ENCODE measurements around the gene ZNF608. TPM values are rescaled to one million over a fixed set of nuclear protein-coding genes. Genes with fewer than 3 reads are reported as not detected.

ZNF608 gene
- total RNA-seq, 1 donor from 2014 or later = 15.4 TPM

DNA sequence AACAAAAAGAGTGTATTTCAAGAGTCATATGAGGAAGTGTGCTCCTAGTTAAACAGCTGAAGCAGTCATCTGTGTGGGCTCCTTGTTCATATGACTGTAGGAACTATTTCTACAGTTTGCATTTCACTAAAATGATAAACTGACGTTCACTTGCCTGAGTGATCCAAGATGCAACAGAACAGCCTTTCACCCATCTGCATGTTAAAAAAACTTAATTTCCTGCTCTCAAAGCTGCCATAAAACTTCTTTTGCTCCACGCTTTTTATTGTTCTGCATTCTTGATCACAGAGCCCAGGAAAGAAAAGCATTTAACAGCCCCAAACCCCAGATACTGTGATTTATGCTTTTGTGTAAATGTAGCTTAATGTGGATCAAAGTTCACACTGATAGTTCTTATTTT is 43.9 kb downstream of the ZNF608 start:
- Histone ChIP-seq H3K36me3 (no peaks in the 10 kb centered on the region), H3K9me3 (no peaks in the 10 kb centered on the region), H3K27me3 (no peaks in the 10 kb centered on the region), H3K4me3 (no peak overlapping the region), H3K4me1 (peaks cover 3 to 10% of the 10 kb centered on the region in 2 donors), H3K27ac (no peak overlapping the region)
- TF ChIP-seq, protein P1, sequence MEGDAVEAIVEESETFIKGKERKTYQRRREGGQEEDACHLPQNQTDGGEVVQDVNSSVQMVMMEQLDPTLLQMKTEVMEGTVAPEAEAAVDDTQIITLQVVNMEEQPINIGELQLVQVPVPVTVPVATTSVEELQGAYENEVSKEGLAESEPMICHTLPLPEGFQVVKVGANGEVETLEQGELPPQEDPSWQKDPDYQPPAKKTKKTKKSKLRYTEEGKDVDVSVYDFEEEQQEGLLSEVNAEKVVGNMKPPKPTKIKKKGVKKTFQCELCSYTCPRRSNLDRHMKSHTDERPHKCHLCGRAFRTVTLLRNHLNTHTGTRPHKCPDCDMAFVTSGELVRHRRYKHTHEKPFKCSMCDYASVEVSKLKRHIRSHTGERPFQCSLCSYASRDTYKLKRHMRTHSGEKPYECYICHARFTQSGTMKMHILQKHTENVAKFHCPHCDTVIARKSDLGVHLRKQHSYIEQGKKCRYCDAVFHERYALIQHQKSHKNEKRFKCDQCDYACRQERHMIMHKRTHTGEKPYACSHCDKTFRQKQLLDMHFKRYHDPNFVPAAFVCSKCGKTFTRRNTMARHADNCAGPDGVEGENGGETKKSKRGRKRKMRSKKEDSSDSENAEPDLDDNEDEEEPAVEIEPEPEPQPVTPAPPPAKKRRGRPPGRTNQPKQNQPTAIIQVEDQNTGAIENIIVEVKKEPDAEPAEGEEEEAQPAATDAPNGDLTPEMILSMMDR (IDR thresholded peaks at IDR 0.05) = no peak
- intact Hi-C loops (cut with DNase I) = no loop called here
- no peak for DNase-seq (ENCODE audit: low spot score in 2 of 2)

DNA sequence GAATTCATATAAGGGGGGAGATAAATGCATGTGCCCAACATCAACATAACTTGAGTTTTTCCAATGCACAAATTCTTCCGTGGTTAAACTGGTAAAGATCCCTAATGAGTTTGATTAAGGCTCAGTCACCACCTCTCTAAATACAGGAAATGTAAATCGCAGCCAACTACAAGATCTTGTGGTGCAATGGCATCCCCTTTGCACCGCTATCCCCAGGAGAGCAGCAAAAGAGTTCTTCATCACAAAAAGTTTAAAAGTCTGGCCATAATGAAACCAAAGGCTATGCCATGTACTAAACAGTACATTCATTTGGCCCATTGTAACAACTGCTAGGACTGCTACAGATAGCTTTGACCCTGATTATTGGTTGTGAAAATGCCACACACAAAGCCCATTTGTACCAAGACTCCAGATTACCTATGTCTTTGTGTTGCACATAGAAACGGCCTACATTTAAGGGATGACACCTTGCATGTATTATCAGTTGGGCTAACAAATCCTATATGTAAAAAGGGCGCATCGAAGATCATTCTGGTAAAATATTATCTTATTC is 44.5 kb downstream of the ZNF608 start:
- no peaks in the 10 kb centered on the region for H3K9me3 ChIP-seq
- H3K27me3 ChIP-seq = no peaks in the 10 kb centered on the region
- H3K4me1 ChIP-seq = peaks cover 3 to 10% of the 10 kb centered on the region in 2 donors
- H3K4me3 ChIP-seq = no peak overlapping the region
- DNase-seq (ENCODE audit: low spot score in 2 of 2) = no peak
- intact Hi-C loops (cut with DNase I) = no loop called here
- TF ChIP-seq, protein P1 (IDR thresholded peaks at IDR 0.05) = no peak
- no peaks in the 10 kb centered on the region for H3K36me3 ChIP-seq
- H3K27ac ChIP-seq = no peak overlapping the region

DNA sequence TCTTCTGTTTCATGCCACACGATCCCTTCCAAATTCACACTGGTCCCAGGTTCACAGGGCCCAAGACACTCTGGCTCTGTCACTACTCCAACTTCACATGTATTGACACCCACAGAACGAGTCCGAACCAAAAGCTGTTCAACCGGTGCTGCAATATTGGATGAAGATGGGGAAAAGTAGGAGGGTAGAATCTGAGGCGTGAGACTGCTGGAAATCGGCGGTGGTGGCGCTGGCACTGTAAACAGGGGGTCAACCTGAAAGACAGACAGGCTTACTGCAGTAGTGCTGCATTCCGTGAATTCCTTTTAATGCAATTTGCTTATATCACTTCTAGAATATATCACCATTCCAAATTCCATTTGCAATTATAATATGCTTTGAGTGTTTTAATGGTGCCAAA is 45.4 kb downstream of the ZNF608 start:
- no peak for DNase-seq (ENCODE audit: low spot score in 2 of 2)
- Histone ChIP-seq H3K36me3 (no peaks in the 10 kb centered on the region), H3K4me3 (no peak overlapping the region), H3K27ac (no peak overlapping the region), H3K27me3 (no peaks in the 10 kb centered on the region), H3K9me3 (no peaks in the 10 kb centered on the region), H3K4me1 (peaks cover 3 to 10% of the 10 kb centered on the region in 2 donors)
- intact Hi-C loops (cut with DNase I) = no loop called here
- TF ChIP-seq, protein P1 (IDR thresholded peaks at IDR 0.05) = no peak

DNA sequence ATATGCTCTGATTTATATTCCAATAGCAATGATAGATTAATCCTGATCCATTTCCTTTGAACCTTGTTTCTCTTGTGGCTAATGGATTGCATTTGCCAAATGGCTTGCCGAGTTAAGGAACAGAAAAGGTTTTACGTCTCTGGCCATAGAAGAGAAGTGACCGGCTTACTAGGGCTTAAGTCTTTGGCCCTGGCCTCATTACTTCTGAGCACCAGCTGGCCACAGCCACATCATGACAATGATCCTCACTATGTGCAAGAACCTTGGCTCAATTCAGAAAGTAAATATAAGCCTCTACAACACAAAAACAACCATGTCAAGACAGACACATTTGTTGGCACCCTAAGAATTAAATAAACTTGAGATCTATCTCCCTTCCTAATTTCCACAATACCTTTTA is 46.1 kb downstream of the ZNF608 start:
- Histone ChIP-seq H3K4me1 (peaks cover 3 to 10% of the 10 kb centered on the region in 2 donors), H3K9me3 (no peaks in the 10 kb centered on the region), H3K4me3 (no peak overlapping the region), H3K36me3 (no peaks in the 10 kb centered on the region), H3K27ac (peak overlapping the region in 1 of 2 donors; percentile 81), H3K27me3 (no peaks in the 10 kb centered on the region)
- TF ChIP-seq, protein P1 (IDR thresholded peaks at IDR 0.05) = no peak
- intact Hi-C loops (cut with DNase I) = no loop called here
- no peak for DNase-seq (ENCODE audit: low spot score in 2 of 2)

DNA sequence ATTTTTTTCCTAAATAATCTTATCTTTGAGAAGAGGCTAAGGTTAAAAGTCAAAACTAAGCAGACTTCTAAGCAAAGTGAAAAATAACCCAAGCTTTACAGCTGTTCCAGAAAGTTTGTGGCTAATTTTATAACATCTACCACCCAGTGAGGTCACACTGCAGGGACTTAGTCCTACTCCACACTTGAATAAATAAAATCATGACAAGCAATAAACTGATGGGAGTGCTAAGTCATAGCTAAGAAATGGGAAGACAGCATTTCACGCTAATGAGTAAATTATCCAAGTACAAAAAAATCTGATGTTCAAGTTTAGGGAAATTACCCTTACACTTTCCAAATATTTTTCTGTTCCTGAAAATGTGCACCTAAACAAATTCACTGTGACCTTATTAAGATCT is 47.7 kb downstream of the ZNF608 start:
- intact Hi-C loops (cut with DNase I) = loop anchor here (5.0 kb wide), 1 partner anchor 49 kb away; the partner anchor contains the start of gene ZNF608
- no peaks in the 10 kb centered on the region for H3K36me3 ChIP-seq
- no peaks in the 10 kb centered on the region for H3K27me3 ChIP-seq
- DNase-seq (ENCODE audit: low spot score in 2 of 2) = no peak
- peak overlapping the region in 1 of 2 donors; percentile 39 for H3K4me3 ChIP-seq
- peaks cover 3 to 10% of the 10 kb centered on the region in 2 donors for H3K4me1 ChIP-seq
- TF ChIP-seq, protein P1 (IDR thresholded peaks at IDR 0.05) = no peak
- peak overlapping the region; percentile 76 to 81 for H3K27ac ChIP-seq
- no peaks in the 10 kb centered on the region for H3K9me3 ChIP-seq
